HG02970 (cell line): ENCODE results near the gene TEX2.
"Not testable (repeated sequence)": the region's sequence is repeated elsewhere in the genome, so short reads cannot be mapped to it uniquely, and the experiment has no call there.

ENCODE experiments used
- ATAC-seq: cut with Tn5 transposase; IDR thresholded peaks from one replicate; pipeline ENCODE4 v1.9.1; 2021; ENCODE audit warnings: mild to moderate bottlenecking, moderate library complexity, moderate number of reproducible peaks; ENCODE audit not compliant: unreplicated experiment, low FRiP score

The TEX2 gene

DNA sequence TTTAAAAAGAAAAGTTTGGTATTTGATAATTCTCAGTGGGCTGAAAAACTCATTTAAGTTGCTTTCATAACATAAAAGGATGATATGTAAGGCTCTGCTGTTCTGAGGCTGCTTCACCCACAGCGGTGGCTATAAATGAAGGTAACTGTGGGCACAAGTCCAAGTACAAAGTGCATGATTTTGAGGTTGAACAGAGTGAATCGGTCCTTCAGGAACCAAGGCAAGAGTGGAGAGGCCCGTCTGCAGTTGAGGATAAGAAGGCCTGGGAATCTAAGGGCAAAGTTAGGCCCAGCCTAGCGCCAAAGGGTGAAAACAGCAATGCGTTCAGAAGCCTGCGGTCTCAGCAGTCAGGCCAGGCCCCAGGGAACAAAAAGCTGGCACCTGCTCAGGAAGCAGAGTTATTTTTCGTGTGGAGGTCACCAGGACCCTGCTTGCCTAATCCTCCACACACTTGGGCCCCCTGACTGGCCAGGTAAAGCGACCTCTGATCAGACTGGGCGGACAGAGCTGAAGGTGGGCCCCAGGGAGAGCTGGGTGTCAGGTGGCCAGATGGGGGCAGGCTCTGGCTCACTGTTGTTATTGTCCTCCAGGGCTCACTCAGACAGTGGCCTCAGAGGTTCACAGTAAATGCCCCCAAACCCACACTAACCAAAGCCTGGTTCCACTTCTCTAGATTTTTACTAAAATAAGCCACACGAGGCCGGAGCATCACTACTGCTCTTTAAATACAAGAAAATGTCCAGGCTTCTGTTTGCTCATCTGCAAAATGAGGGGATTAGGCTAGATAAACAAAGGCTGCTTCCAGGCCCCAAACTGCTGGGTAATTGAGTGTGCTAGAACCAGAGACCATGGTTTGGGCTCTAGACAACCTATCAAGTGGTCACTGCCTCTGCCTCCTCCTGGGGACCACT lies 46.5 kb downstream of the TEX2 start:
- ATAC-seq: no peak

DNA sequence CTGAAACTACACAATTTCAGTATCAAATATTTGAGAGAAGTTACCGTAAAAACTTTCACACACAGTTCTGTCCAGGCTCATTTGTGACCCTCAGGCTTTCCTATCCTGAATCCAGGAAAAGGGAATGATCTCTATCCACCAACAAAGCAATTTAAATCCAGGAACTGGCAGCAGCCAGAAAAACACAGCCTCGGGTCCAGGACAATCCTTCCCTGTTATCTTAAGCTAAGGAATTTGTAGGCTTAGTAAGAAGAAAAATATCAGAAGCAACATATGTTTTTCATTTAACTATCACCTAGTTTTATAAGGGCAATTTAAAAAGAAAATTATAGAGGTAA lies 47.1 kb downstream of the TEX2 start:
- ATAC-seq: no peak

DNA sequence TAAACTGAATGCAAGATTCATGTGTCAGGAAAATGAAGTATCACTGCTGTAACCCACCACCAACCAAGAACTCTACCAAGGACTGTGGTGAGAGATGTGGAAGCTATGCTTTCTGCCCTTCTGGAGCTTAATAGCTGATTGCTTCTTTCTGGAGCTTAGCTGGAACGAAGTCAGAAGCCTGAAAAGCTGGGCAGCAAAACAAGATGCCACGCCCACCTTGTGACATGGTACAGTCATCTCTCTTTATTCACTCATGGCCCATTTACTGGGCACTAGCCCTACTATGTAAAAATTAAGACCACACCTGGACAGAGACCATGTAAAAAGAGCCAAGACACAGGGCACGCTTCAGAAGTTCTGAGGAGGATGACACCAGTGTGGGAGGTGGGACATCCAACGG lies 48.1 kb downstream of the TEX2 start:
- no peak for ATAC-seq

GRCh38 chr17:64213995-64214811 lies 48.9 kb downstream of the TEX2 start:
- no peak for ATAC-seq

- no peak for ATAC-seq
Measured at GRCh38 chr17:64212122-64212521, 50.9 kb downstream of the TEX2 start.

GRCh38 chr17:64209983-64210382 lies 53.1 kb downstream of the TEX2 start:
- ATAC-seq: no peak

- ATAC-seq: no peak
Measured at GRCh38 chr17:64209356-64209941, 53.6 kb downstream of the TEX2 start.

DNA sequence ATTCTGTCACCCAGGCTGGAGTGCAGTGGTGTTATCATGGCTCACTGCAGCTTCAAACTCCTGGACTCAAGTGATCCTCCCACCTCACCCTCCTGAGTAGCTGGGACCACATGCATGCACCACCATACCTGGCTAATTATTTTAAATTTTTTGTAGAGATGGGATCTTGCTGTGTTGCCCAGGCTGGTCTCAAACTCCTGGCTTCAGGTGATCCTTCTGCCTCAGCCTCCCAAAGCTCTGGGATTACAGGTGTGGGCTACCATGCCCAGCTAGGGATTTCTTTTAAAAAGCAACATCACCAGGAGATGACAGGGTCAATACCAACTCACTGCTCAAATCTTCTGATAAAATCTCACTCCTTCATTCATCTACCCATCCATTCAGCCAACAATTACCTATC lies 54.4 kb downstream of the TEX2 start:
- ATAC-seq: not testable (repeated sequence)

- ATAC-seq: no peak
Measured at GRCh38 chr17:64205804-64206203, 57.3 kb downstream of the TEX2 start.

DNA sequence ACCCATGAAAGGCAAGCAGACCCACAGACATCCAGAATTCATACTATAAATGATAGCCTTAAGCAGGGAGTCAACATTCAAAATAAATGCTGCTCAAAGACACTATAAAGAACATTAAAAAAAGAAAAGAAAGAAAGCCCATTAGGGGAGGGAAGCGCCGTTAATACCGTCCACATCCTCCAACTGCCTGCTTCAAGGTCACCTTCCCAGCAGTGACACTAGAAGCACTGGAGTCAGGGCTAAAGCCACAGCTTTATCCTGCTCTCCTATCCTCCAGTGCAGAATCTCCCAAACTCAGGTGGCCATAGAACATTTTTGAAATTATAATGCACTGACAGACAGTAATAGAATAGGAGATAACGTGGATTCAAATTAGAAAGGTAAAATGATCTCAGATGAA lies 59.4 kb downstream of the TEX2 start:
- no peak for ATAC-seq

- ATAC-seq: no peak
Measured at GRCh38 chr17:64202683-64203344, 60.2 kb downstream of the TEX2 start.

DNA sequence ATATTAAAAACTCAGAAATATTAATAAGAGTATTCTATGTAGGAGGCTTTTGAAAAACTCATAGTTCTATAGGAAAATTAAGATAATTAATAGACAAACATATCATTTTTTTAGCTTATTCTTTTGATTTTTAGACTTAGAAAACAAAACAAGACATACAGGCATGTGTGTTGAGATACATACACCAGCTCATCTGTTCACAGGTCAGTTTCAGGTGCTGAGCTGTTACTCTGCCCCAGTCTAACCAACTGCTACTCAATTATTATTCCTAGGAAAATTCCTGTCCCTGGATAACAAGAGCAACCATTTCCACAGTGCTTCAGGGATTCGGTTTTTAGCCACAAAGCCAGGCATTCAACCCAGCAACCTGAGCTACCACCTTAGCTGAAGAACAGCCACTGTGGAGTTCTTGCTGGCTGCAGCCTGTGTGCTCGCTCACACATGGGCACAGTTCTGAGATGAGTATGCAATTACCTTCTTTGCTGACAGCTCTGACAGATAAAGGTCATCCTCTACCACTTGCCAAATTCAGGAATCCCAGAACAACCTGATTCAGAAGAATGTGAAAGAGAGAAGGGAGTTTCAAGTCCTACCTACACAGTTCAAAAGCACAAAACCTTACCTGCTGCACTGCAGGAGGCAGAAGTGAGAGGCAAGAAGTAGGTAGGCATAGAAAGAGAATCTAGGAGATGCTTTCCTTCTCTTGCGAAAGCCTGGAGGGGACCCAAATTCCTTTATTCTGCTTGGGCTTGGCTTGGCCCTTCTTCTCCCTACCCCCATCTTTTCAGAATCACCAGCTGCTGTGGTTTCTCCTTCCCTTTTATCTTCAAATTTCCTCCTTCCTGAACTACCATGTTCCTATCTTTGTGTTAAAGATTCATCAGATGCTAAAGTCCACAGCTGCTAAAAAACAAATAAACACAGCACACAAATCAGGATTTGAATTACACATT lies 62.7 kb downstream of the TEX2 start:
- ATAC-seq: no peak

DNA sequence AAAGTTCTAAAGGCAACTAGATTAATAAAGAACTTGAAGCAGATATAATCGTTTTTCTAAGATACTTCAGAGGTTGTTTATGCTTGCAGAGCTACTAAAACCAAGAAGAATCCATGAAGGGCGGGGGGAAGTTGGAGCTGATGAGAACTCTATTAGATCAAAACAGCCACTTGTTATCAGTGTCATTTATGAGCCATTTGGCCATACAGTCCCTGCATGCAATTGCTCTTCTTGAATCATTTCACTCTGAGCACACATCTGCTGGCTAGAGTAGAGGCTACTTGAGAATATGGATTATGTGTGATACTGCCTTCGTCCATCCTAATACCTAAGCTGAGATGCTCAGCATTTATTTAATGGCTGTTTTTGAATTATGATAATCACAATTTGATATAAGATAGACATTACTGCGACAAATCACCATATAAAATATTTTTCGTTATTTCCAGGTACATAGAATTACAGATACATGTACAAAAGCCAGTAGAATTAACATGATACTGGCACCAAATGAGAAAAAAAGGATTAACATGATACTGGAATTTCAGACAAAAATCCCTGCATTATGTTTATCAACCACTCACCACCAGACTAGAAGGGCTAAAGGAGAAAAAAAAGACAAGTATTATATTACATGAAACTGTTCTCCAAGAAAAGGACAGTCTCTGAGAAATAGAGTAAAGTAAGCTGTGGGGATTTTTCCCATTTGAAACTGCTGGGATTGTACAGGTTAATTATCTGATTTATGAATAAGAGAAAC lies 64.5 kb downstream of the TEX2 start:
- ATAC-seq: no peak

DNA sequence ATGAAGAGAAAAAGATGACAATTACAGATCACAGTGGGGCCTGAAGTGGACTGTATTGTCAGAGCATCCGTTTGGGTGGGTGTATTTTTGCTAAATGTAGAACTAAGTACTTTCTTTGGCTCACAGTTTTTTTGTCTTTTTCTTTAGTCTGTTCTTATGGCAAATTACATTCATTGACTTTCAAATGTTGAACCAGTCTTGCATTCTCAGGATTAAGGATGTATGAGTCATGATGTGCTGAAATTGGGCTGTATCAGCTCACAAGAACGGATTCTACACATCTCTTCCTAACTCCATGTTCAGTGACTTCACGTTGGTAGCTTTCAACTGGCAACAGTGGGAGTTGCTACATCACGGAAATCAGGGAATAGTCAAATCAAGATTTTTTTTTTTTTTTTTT lies 66.5 kb downstream of the TEX2 start:
- no peak for ATAC-seq

GRCh38 chr17:64193561-64193960 lies 69.5 kb downstream of the TEX2 start:
- no peak for ATAC-seq

DNA sequence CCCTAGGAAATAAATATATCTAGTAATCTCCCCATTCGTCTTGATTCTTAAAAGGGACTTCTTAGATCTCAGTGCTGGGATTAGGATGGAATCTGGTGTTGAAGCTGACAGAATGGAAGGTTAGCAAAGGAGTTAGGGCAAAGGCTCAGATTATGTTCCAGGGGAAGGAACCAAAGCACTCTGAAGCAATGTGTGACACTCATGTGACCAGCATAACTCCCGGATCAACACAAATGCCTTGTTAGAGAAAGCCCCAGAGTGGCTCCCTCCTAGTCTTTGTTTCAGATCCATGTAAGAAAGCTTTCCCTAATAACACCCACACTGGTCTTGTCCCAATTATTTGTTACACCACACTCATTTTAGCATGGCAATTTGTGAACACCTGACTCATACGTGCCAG lies 70.5 kb downstream of the TEX2 start:
- no peak for ATAC-seq

- ATAC-seq: no peak
Measured at GRCh38 chr17:64190472-64190871, 72.6 kb downstream of the TEX2 start.

DNA sequence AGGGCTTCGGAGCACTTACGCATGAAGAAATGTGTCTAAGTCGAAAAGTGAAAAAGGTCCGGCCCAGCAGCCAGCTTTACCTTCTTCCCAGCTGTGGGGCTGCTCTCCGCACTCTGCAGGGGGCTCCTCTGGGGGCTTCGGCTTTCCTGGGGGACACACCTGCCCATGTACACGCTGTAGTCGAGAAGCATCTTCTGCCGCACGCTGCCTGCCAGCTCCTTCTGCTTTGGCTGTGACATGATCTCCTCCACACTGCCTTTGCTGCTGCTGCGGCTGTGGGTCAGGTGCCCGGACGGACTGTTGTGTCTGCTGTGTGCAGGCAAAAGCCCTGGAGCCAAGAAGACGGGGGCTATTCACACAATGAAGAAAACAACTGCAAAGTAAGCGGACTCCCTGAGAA lies 75.0 kb downstream of the TEX2 start:
- no peak for ATAC-seq
